NCI-H1417 (cell line): ENCODE results near the gene GGA1.
A peak's percentile ranks its signal among the peaks of the same experiment; 100 is the strongest.
"Not testable (repeated sequence)": the region's sequence is repeated elsewhere in the genome, so short reads cannot be mapped to it uniquely, and the experiment has no call there.

Experiments used
- DNase-seq, 3 experiments: peaks; one replicate each; lab custom pipeline; 2025; lab: John Stamatoyannopoulos, UW

Gene GGA1

DNA sequence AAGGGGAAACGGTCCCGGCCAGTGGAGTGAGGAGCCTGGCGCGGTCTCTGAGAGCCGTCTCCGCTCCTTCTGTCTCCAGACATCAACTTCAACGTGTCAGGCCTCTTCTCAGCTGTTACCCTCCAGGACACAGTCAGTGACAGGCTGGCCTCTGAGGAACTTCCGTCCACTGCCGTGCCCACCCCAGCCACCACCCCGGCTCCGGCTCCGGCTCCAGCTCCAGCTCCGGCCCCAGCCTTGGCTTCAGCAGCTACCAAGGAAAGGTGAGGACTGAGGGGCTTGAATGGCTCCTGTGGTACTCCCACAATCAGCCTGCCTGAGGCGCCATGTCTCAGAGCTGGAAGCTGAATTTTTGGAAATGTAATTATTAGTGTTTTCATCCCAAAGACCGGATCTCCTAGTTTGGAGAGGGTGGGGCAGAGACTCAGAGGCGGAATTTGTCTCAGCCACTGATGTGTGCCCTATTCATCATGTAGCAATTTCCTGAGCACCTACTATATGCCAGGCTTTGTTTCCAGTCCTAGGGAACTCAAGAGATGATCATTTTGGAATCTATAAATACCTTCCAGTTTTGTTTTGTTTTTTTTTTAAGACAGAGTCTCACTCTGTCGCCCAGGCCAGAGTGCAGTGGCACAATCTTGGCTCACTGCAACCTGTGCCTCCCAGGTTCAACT, 42.0 kb downstream of the GGA1 start:
- DNase-seq: no peak

- no peak for DNase-seq
These were observed 46.1 kb downstream of the GGA1 start for GRCh38 chr22:37654563-37655251.

DNA sequence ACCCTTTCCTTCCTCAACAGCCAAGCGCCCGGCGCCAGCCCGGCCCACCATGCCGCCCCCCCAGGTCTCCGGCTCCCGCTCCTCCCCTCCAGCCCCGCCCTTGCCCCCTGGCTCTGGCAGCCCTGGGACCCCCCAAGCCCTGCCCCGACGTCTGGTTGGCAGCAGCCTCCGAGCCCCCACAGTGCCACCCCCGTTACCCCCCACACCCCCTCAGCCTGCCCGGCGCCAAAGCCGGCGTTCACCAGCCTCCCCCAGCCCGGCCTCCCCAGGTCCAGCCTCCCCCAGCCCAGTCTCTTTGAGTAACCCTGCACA, 46.6 kb downstream of the GGA1 start:
- no peak for DNase-seq

DNA sequence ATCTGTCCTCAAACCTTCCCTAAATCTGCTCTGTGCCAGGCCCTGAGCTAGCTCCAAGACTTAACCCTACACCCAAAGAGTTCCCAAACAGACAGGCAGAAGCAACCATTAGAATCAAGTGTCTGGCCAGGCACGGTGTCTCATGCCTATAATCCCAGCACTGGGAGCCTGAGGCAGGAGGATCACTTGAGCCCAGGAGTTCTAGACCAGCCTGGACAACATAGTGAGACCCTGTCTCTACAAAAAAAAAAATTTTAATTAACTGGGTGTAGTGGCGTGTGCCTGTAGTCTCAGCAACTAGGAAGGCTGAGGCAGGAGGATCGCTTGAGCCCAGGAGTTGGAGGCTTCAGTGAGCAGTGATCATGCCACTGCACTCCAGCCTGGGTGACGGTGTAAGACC, 47.9 kb downstream of the GGA1 start:
- DNase-seq: not testable (repeated sequence)

GRCh38 chr22:37657590-37658132, 49.0 kb downstream of the GGA1 start:
- no peak for DNase-seq

DNA sequence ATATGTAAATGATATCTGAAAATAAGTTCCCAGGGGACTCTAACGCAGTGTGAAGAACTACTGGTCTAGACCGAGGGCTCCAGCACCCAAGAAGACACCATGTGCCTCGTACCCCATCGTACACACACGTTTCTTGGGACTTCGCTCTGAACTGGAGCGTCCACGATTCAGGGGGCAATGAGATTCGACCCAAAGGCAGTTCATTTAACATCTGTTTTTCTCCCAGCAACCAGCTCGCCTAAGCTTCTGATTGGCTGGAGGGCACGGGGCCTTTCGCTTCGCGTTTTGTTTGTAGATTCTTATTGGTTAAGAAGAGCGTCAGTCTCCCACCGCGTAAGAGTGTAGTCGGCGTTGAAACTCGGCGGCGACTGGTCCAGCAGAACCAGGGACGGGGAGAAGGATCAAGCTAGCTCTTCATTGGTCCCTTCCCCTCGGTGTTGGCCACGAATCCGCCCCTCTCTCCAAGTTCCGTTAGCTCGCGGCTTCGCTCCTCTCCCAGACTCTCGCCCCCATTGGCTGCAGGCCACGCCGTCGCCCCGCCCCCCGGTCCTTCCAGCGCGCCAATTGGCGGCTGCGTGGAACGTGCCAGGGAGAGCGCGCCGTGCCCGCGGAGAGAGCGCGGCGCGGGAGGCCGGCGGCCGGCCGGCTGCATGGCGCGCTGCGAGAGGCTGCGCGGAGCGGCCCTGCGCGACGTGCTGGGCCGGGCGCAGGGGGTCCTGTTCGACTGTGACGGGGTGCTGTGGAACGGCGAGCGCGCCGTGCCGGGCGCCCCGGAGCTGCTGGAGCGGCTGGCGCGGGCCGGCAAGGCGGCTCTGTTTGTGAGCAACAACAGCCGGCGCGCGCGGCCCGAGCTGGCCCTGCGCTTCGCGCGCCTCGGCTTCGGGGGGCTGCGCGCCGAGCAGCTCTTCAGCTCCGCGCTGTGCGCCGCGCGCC, 49.8 kb downstream of the GGA1 start, which contains the start of gene PDXP:
TSS of gene PDXP (plus strand) at position 591 of the 933 bp plus-strand sequence. CDS start at position 651, 60 bp downstream.
- DNase-seq: peak; percentile 93 to 99 (median 99)

- DNase-seq: peak in 2 of 3 experiments; percentile 18 to 45
These were observed 50.6 kb downstream of the GGA1 start for GRCh38 chr22:37659066-37659896.

DNA sequence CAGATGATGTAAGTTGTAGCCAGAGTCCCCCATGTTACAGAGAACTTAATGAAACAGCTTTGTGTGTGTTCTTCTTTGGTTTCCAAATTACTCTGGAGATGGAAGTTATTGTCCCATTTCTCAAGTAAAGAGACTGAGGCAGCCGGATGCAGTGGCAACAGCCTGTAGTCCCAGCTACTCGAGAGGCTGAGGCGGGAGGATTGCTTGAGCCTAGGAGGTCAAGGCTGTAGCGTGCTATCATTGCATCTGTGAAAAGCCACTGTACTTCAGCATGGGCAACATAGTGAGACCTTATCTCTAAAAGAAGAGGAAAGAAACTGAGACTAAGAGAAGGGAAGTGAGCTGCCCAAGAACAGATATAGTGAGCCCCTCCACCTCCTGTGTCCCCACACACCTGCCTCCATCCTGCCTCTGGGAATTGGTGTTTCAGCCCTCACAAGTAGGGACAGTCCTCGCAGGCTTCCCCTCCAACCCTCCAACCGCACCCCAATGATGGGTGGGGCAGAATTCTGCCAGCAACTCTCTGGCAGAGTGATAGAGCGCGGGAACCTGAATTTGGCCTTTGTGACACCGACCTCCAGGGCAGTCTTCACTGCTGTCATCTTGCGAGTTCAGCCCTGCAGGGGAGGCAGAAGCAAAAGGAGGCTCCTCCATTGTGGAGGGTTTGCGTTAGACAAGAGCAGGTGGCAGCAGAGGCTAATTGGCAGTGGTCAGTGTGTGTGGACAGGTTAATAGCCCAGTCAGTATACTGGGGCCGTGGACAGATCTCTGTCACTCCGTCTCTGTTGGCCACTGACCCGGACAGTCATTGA, 51.5 kb downstream of the GGA1 start:
- peak in 1 of 3 experiments; percentile 7 for DNase-seq

- DNase-seq: no peak
These were observed 52.0 kb downstream of the GGA1 start for GRCh38 chr22:37660709-37661045.

GRCh38 chr22:37661160-37661924, 52.7 kb downstream of the GGA1 start:
- peak; percentile 48 to 82 (median 60) for DNase-seq

DNA sequence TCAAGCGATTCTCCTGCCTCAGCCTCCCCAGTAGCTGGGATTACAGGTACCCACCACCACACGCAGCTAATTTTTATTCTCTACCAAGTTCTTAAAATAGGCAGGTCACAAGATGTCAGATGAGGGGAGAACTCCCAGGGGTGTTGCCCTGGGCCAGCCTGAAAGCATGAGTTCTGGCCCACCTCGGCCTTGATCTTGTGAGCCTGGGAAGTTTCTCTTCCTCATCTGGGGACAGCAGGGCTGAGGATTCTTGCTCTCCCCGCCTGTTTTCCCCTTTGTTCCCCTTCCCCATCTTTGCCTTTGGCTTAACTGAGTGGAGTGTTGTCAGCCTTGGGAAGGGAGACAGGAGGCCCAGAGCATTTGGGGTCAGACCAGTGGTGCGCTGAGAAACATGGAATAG, 53.4 kb downstream of the GGA1 start:
- DNase-seq: no peak

DNA sequence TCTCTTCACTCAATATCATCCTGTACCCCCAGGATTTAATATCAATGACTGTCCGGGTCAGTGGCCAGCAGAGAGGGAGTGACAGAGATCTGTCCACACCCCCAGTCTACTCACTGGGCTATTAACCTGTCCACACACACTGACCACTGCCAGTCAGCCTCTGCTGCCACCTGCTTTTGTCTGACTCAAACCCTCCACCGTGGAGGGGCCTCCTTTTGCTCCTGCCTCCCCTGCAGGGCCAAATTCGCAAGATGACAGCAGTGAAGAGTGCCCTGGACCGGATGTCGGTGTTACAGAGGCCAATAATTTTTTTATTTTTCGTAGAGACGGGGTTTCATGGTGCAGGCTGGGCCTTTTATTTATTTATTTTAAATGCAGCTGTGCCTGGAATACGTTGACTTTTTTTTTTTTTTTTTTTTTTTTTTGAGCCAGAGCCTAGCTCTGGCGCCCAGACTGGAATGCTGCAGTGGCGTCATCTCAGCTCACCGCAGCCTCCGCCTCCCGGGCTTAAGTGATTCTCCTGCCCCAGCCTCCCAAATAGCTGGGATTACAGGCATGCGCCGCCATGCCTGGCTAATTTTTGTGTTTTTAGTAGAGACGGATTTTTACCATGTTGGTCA, 55.0 kb downstream of the GGA1 start:
- no peak for DNase-seq

- no peak for DNase-seq
These were observed 55.8 kb downstream of the GGA1 start for GRCh38 chr22:37664249-37665101.

- no peak for DNase-seq
These were observed 56.9 kb downstream of the GGA1 start for GRCh38 chr22:37665487-37665886.

DNA sequence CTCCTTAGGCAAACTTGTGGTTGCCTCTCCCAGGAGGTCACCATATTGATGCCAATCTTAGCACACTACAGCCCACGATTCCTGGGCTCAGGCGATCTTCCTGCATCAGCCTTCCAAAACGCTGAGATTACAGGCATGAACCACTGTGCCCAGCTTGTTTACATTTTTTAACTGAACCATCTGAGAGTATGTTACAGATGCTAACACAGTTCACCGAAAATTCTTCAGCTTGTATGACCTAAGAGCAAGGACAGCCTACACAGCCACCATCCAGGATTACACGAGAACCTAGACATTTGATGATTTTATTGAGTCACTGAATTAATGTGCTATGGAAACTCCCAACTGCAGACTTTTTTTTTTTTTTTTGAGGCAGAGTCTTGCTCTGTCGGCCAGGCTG, 61.0 kb downstream of the GGA1 start:
- DNase-seq: no peak

- no peak for DNase-seq
These were observed 63.7 kb downstream of the GGA1 start for GRCh38 chr22:37672206-37672919.

DNA sequence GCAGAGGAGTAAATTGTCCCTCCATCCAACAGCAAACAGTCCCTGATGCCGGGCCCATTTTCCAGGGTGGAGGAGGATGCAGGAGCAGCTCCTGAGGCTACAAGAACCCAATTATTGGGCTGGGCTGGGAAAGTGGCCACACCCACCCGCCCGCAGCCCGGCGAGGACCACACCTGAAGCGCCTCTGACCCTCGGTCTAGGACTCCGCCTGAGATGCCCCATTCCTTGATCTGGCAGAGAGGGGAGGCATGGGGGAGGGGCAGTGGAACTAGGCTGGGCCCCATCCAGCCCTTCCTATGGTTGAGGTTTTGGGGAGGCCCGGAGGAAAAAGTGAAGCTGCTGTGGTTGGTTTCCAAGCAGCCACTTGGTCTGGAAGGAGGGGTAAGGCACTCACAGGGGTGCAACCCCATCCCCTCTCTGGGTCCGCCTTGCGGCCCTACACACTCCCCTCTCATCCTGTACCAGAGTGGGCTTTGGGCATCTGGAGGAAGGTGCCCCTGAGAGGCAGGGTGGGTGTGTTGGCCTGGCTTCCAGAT, 64.4 kb downstream of the GGA1 start:
- no peak for DNase-seq

DNA sequence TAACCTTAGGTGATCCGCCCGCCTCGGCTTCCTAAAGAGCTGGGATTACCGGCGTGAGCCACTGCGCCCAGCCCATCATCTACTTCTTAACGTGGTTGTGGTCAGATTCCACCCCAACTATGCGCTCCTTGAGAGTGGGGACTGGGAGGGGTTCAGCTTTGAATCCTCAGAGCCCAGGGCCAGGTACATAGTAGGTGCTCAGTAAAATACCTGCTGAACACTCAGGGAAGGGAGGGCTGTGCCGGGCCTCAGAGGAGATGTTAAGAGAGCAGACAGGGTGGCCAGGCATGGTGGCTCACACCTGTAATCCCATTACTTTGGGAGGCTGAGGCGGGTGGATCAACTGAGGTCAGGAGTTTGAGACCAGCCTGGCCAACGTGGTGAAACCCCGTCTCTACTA, 65.6 kb downstream of the GGA1 start:
- no peak for DNase-seq
